Measurements from ENCODE around the gene BUD31. TPM values are rescaled to one million over a fixed set of nuclear protein-coding genes. Genes with fewer than 3 reads are reported as not detected.

The BUD31 gene
- total RNA-seq, 2 experiments from 2014 or later = 147 to 153 TPM

- ChIA-PET CTCF (interaction anchor here (1.0 kb wide), 1 partner anchor 100 kb away, joined by 3 read pairs; no protein-coding TSS in a partner anchor), POLR2A (interaction anchor here (0.7 to 2.8 kb wide), 7 partner anchors 35 to 692 kb away, joined by 3 to 14 read pairs (median 6); partner anchors contain the start of genes BUD31, ZKSCAN5, ZNF394 and ZNF655)
- peak; percentile 7 for ATAC-seq (ENCODE audit: poor library complexity)
- DNase-seq = no peak
- Mint-ChIP-seq H3K4me1 (ENCODE audit: low read depth) (peaks cover 35% of the 10 kb centered on the region), H3K9me3 (no peaks in the 10 kb centered on the region), H3K4me3 (peak overlapping the region; percentile 92), H3K36me3 (ENCODE audit: low read depth) (peaks cover 27% of the 10 kb centered on the region), H3K27ac (peak overlapping the region; percentile 91), H3K27me3 (no peaks in the 10 kb centered on the region)
- H3K27me3 ChIP-seq (ENCODE audit: control insufficient read depth in 1 of 2, insufficient read depth in 2 of 2, low read length in 2 of 2) = no peaks in the 10 kb centered on the region
- H3K36me3 ChIP-seq (ENCODE audit: insufficient read depth, low read length) = peaks cover 16% of the 10 kb centered on the region
- H3K9me3 ChIP-seq (ENCODE audit: control insufficient read depth in 1 of 2, insufficient read depth in 1 of 2, low read length in 2 of 2) = no peaks in the 10 kb centered on the region
- intact Hi-C loops (cut with DNase I, micrococcal nuclease) = loop anchor here in 1 of 2 experiments (2.0 kb wide), 1 partner anchor 57 kb away; the partner anchor contains the start of genes BUD31 and PDAP1
- peak overlapping the region; percentile 92 for H3K4me3 ChIP-seq (ENCODE audit: low read length)
- TF ChIP-seq CTCF (IDR thresholded peaks at IDR 0.05) = no peak
- H3K4me1 ChIP-seq (ENCODE audit: insufficient read depth, low read length) = peaks cover 51% of the 10 kb centered on the region
- H3K27ac ChIP-seq (ENCODE audit: low read depth in 1 of 2, low read length in 2 of 2) = peak overlapping the region; percentile 64 to 68
These were observed 56.6 kb downstream of the BUD31 start for GRCh38 chr7:99465421-99465768.

GRCh38 chr7:99468336-99468918, 59.7 kb downstream of the BUD31 start:
- Mint-ChIP-seq H3K4me1 (ENCODE audit: low read depth) (peaks cover 40% of the 10 kb centered on the region), H3K9me3 (no peaks in the 10 kb centered on the region), H3K36me3 (ENCODE audit: low read depth) (peaks cover 30% of the 10 kb centered on the region), H3K4me3 (peak overlapping the region; percentile 51), H3K27me3 (no peaks in the 10 kb centered on the region), H3K27ac (no peak overlapping the region)
- Histone ChIP-seq H3K27ac (ENCODE audit: low read depth in 1 of 2, low read length in 2 of 2) (no peak overlapping the region), H3K36me3 (ENCODE audit: insufficient read depth, low read length) (peaks cover 3% of the 10 kb centered on the region), H3K4me3 (ENCODE audit: low read length) (no peak overlapping the region), H3K4me1 (ENCODE audit: insufficient read depth, low read length) (peaks cover 44% of the 10 kb centered on the region), H3K27me3 (ENCODE audit: control insufficient read depth in 1 of 2, insufficient read depth in 2 of 2, low read length in 2 of 2) (no peaks in the 10 kb centered on the region), H3K9me3 (ENCODE audit: control insufficient read depth in 1 of 2, insufficient read depth in 1 of 2, low read length in 2 of 2) (no peaks in the 10 kb centered on the region)
- DNase-seq (no peak), ATAC-seq (ENCODE audit: poor library complexity) (no peak)
- ChIA-PET CTCF (no interaction called here), POLR2A (interaction anchor here (1.1 to 1.5 kb wide), 2 partner anchors 60 to 90 kb away, joined by 3 to 5 read pairs; partner anchors contain the start of genes BUD31, PDAP1 and ZNF655)
- intact Hi-C loops (cut with DNase I, micrococcal nuclease) = loop anchor here in 1 of 2 experiments (2.0 kb wide), 1 partner anchor 30 kb away; the partner anchor contains the start of genes CPSF4 and PTCD1
- no peak for TF ChIP-seq CTCF (IDR thresholded peaks at IDR 0.05)

Other genes with a start within 250 kb of the BUD31 start
- not detected for gene KPNA7, start 200.9 kb upstream of the BUD31 start, total RNA-seq
- not detected for gene MYH16, start 136.1 kb upstream of the BUD31 start, total RNA-seq
- gene ARPC1A, start 83.1 kb upstream of the BUD31 start, total RNA-seq = 10 to 100 TPM; 25.3 to 30.4 TPM
- 10 to 100 TPM; 58.8 to 66.6 TPM for gene ARPC1B, start 34.2 kb upstream of the BUD31 start, total RNA-seq
- gene PDAP1, start 372 bp upstream of the BUD31 start, total RNA-seq = 10 to 100 TPM; 35.0 to 38.0 TPM
- gene PTCD1, start 29.8 kb downstream of the BUD31 start, total RNA-seq = 1 to 10 TPM; 4.8 to 5.3 TPM
- gene CPSF4, start 30.0 kb downstream of the BUD31 start, total RNA-seq = 10 to 100 TPM; 28.1 to 31.7 TPM
- 10 to 100 TPM; 50.9 to 51.9 TPM for gene ATP5MF, start 57.2 kb downstream of the BUD31 start, total RNA-seq
- gene ZNF789, start 63.9 kb downstream of the BUD31 start, total RNA-seq = 10 to 100 TPM; 11.5 to 13.5 TPM
- 100 to 1,000 TPM; 215 to 223 TPM for gene ZNF394, start 91.3 kb downstream of the BUD31 start, total RNA-seq
- gene ZKSCAN5, start 95.7 kb downstream of the BUD31 start, total RNA-seq = 1 to 10 TPM; 3.8 to 4.4 TPM
- 1 to 10 TPM; 1.5 to 1.8 TPM for gene FAM200A, start 143.1 kb downstream of the BUD31 start, total RNA-seq
- gene ZNF655, start 149.7 kb downstream of the BUD31 start, total RNA-seq = 100 to 1,000 TPM; 145 to 146 TPM
- gene TMEM225B, start 189.3 kb downstream of the BUD31 start, total RNA-seq = 1 to 10 TPM; 1.0 TPM
- 10 to 100 TPM; 41.5 to 44.2 TPM for gene ZSCAN25, start 208.0 kb downstream of the BUD31 start, total RNA-seq

Data from CD4-positive, alpha-beta T cell (primary cell).